Activated CD4-positive, alpha-beta memory T cell treated with anti-CD3 and anti-CD28 coated beads for 36 hours (primary cell): ENCODE measurements around the gene MALRD1. TPM values are rescaled to one million over a fixed set of nuclear protein-coding genes. Genes with fewer than 3 reads are reported as not detected.

Experiments used
- CTCF ChIA-PET: fragments of 350-600 bp; sonication (Branson Sonifier 250); formaldehyde crosslinking; loops from one replicate; lab custom pipeline; 2021; ENCODE audit warnings: antibody characterized with exemption, inconsistent platforms; lab: Charles Lee
- POLR2A ChIA-PET: fragments of 350-600 bp; sonication (Branson Sonifier 250); formaldehyde crosslinking; loops from one replicate; lab custom pipeline; 2021; ENCODE audit warnings: antibody characterized with exemption; lab: Charles Lee
- DNase-seq: peaks from one replicate; pipeline ENCODE4 v3.0.0-alpha.2; 2020
- H3K27ac Mint-ChIP-seq: one replicate; pipeline ENCODE4 v1.8.0; 2021; ENCODE audit warnings: mixed read lengths
- H3K27me3 Mint-ChIP-seq: one replicate; pipeline ENCODE4 v1.8.0; 2021; ENCODE audit warnings: mixed read lengths
- H3K36me3 Mint-ChIP-seq: one replicate; pipeline ENCODE4 v1.8.0; 2021; ENCODE audit warnings: mixed read lengths
- H3K4me1 Mint-ChIP-seq: one replicate; pipeline ENCODE4 v1.8.0; 2021; ENCODE audit warnings: low read depth, mixed read lengths
- H3K4me3 Mint-ChIP-seq: one replicate; pipeline ENCODE4 v1.8.0; 2021; ENCODE audit warnings: mild to moderate bottlenecking, mixed read lengths
- H3K9me3 Mint-ChIP-seq: one replicate; pipeline ENCODE4 v1.8.0; 2021; ENCODE audit warnings: mixed read lengths
- intact Hi-C: fragments of 100-400 bp; cut with micrococcal nuclease; formaldehyde crosslinking; loops from one replicate; pipeline ENCODE4 v1.15.1; 2023
- total RNA-seq, 2 experiments: library from RNA; stranded (reverse); gene quantifications; one replicate each; pipeline ENCODE4 v1.2.3, GENCODE V29; 2021

MALRD1 gene
- total RNA-seq, 2 experiments from 2014 or later: not detected

GRCh38 chr10:19184891-19185290 is 136.3 kb downstream of the MALRD1 start:
- no peak for DNase-seq
- Mint-ChIP-seq H3K27me3 (no peaks in the 10 kb centered on the region), H3K36me3 (no peaks in the 10 kb centered on the region), H3K4me3 (no peak overlapping the region), H3K27ac (no peak overlapping the region), H3K4me1 (no peaks in the 10 kb centered on the region), H3K9me3 (peaks cover 13% of the 10 kb centered on the region)
- POLR2A ChIA-PET: no interaction called here
- intact Hi-C loops: no loop called here
- CTCF ChIA-PET: no interaction called here

- ChIA-PET CTCF (no interaction called here), POLR2A (no interaction called here)
- Mint-ChIP-seq H3K9me3 (peaks cover 5% of the 10 kb centered on the region), H3K36me3 (no peaks in the 10 kb centered on the region), H3K4me3 (no peak overlapping the region), H3K27ac (no peak overlapping the region), H3K4me1 (no peaks in the 10 kb centered on the region), H3K27me3 (no peaks in the 10 kb centered on the region)
- DNase-seq: no peak
- intact Hi-C loops: no loop called here
Measured at GRCh38 chr10:19194866-19195265, 146.3 kb downstream of the MALRD1 start.

GRCh38 chr10:19195698-19196097 is 147.1 kb downstream of the MALRD1 start:
- Mint-ChIP-seq H3K36me3 (no peaks in the 10 kb centered on the region), H3K27ac (no peak overlapping the region), H3K9me3 (peaks cover 2% of the 10 kb centered on the region), H3K4me3 (no peak overlapping the region), H3K27me3 (no peaks in the 10 kb centered on the region), H3K4me1 (no peaks in the 10 kb centered on the region)
- CTCF ChIA-PET: no interaction called here
- intact Hi-C loops: no loop called here
- POLR2A ChIA-PET: no interaction called here
- no peak for DNase-seq

DNA sequence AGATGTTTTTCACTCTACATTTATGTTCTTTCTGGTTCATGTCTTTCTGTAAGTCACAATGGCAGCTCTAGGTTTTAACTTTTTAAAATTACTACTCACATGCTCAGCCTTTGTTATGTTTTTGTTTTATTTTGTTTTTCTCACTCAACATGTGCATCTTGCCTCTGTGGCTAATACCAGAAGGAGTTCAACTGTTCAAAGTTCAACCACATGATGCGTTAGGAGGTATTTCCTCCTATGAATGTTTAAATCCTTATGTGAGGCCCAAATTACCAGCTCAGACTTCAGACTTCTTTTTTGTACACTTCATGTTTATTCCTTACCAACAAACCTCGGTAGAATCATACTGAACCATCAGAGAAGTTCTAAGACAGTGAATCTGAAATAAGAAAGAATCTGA is 151.6 kb downstream of the MALRD1 start:
- no peaks in the 10 kb centered on the region for H3K4me1 Mint-ChIP-seq
- no peak overlapping the region for H3K27ac Mint-ChIP-seq
- H3K36me3 Mint-ChIP-seq: no peaks in the 10 kb centered on the region
- no peaks in the 10 kb centered on the region for H3K9me3 Mint-ChIP-seq
- H3K4me3 Mint-ChIP-seq: no peak overlapping the region
- POLR2A ChIA-PET: no interaction called here
- CTCF ChIA-PET: no interaction called here
- intact Hi-C loops: no loop called here
- DNase-seq: no peak
- H3K27me3 Mint-ChIP-seq: no peaks in the 10 kb centered on the region

DNA sequence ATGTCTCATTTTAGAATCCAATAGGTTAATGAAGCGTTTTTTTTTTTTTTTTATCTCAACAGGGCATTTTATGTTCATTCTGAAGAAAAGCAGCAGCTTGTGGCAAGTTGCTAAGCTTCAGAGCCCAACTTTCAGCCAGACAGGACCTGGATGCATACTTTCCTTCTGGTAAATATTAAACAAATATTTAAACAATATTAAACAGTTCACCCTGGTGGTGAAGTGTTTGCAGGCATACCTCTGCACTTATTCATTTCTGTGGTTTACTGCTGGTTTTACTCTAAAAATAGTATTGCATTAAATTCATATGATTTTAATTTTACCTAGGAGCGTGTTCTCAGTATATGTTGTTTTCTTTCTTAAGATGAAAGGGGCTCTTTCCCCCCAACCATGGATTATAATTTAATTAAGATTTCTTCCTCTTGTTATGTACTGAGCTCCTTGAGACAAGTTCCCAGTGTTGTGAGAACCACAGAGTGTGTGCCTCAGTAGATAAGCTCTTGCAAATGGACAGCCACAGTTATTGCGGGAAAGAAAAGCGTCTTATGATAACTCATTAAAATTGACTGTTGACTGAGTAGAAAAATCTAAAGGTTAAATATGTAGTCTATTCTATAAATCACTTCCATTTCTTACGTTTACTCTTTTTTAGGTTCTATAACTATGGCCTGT is 155.8 kb downstream of the MALRD1 start:
- ChIA-PET CTCF (no interaction called here), POLR2A (no interaction called here)
- Mint-ChIP-seq H3K4me1 (no peaks in the 10 kb centered on the region), H3K27ac (no peak overlapping the region), H3K27me3 (no peaks in the 10 kb centered on the region), H3K4me3 (no peak overlapping the region), H3K36me3 (no peaks in the 10 kb centered on the region), H3K9me3 (peaks cover 6% of the 10 kb centered on the region)
- intact Hi-C loops: no loop called here
- DNase-seq: no peak

DNA sequence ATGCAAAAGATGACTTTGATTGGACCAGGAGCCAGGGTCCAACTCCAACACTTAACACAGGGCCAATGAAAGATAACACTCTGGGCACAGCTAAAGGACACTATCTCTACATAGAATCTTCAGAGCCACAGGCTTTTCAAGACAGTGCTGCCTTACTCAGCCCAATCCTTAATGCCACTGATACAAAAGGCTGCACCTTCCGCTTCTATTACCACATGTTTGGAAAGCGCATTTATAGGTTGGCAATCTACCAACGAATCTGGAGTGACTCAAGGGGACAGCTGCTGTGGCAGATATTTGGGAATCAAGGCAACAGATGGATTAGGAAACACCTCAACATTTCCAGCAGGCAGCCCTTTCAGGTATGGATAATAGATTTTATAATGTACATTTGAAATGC is 160.7 kb downstream of the MALRD1 start:
- POLR2A ChIA-PET: no interaction called here
- Mint-ChIP-seq H3K27ac (no peak overlapping the region), H3K36me3 (no peaks in the 10 kb centered on the region), H3K4me1 (no peaks in the 10 kb centered on the region), H3K9me3 (peaks cover 6% of the 10 kb centered on the region), H3K27me3 (no peaks in the 10 kb centered on the region), H3K4me3 (no peak overlapping the region)
- CTCF ChIA-PET: no interaction called here
- DNase-seq: no peak
- intact Hi-C loops: no loop called here

DNA sequence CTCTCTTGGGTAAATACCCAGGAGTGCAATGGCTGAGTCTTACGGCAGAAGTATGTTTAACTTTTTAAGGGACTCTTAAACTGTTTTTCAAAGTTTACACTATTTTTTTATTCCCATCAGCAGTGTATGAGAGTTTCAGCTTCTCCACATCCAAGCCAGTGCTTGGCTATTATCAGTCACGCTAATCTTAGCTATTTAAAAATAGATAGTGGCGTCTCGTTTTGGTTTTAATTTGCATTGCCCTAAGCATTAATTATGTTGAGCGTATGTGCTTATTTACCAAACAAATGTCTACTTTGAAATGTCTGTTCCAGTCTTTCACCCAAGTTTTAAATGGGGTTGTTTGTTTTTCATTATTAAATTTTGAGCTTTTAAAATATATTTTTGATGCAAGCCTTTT is 164.0 kb downstream of the MALRD1 start:
- H3K27me3 Mint-ChIP-seq: no peaks in the 10 kb centered on the region
- ChIA-PET POLR2A (no interaction called here), CTCF (no interaction called here)
- H3K4me1 Mint-ChIP-seq: no peaks in the 10 kb centered on the region
- H3K36me3 Mint-ChIP-seq: no peaks in the 10 kb centered on the region
- H3K9me3 Mint-ChIP-seq: peaks cover 16% of the 10 kb centered on the region
- H3K27ac Mint-ChIP-seq: no peak overlapping the region
- no peak for DNase-seq
- H3K4me3 Mint-ChIP-seq: no peak overlapping the region
- intact Hi-C loops: no loop called here

DNA sequence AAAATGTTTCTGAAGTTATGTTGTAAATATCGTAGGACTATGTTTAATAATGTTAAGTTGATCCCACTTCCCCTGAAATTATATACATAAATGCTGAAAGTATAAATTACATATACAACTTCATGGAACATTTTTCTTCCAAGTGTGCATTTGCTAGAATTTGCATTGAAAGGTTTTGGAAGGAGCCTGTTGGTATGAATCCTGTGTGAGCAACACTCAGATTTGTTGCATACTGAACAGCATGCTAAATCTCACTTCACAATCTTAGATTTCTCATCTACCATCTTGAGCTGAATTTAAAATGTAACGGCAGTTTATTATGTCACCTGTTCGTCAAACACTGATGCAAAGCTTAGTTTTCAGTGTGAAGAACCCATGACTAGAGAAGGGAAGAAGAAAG is 172.6 kb downstream of the MALRD1 start:
- intact Hi-C loops: no loop called here
- Mint-ChIP-seq H3K9me3 (peaks cover 26% of the 10 kb centered on the region), H3K36me3 (no peaks in the 10 kb centered on the region), H3K4me1 (no peaks in the 10 kb centered on the region), H3K27ac (no peak overlapping the region), H3K4me3 (no peak overlapping the region), H3K27me3 (no peaks in the 10 kb centered on the region)
- CTCF ChIA-PET: no interaction called here
- POLR2A ChIA-PET: no interaction called here
- DNase-seq: no peak

DNA sequence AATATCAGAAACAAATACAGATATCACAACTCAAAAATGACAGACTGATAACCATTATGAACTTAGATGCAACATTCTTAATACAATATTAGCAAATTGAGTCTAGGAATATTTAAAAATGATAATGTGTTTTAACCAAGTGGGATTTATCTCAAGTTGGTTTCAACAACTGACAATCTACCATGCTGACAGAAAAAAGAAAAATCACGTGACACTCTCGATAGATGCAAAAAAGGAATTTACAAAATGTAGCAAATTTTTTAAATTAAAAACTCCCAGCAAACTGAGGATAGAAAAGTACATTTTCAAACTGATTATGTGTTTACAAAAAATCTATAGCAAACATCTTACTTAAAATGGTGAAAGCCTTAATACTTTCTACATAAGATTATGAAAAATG is 177.4 kb downstream of the MALRD1 start:
- POLR2A ChIA-PET: no interaction called here

GRCh38 chr10:19231034-19231433 is 182.4 kb downstream of the MALRD1 start:
- intact Hi-C loops: no loop called here
- DNase-seq: no peak
- H3K27ac Mint-ChIP-seq: no peak overlapping the region
- no peak overlapping the region for H3K4me3 Mint-ChIP-seq
- peaks cover 11% of the 10 kb centered on the region for H3K9me3 Mint-ChIP-seq
- no peaks in the 10 kb centered on the region for H3K4me1 Mint-ChIP-seq
- no peaks in the 10 kb centered on the region for H3K36me3 Mint-ChIP-seq
- ChIA-PET POLR2A (no interaction called here), CTCF (no interaction called here)
- H3K27me3 Mint-ChIP-seq: no peaks in the 10 kb centered on the region

More for the DNA sequence above, 177.4 kb downstream of the MALRD1 start:
- no peaks in the 10 kb centered on the region for H3K27me3 Mint-ChIP-seq
- no peak for DNase-seq
- H3K27ac Mint-ChIP-seq: no peak overlapping the region
- H3K4me3 Mint-ChIP-seq: no peak overlapping the region
- intact Hi-C loops: no loop called here
- CTCF ChIA-PET: no interaction called here
- H3K9me3 Mint-ChIP-seq: peaks cover 26% of the 10 kb centered on the region
- H3K4me1 Mint-ChIP-seq: no peaks in the 10 kb centered on the region
- H3K36me3 Mint-ChIP-seq: no peaks in the 10 kb centered on the region

DNA sequence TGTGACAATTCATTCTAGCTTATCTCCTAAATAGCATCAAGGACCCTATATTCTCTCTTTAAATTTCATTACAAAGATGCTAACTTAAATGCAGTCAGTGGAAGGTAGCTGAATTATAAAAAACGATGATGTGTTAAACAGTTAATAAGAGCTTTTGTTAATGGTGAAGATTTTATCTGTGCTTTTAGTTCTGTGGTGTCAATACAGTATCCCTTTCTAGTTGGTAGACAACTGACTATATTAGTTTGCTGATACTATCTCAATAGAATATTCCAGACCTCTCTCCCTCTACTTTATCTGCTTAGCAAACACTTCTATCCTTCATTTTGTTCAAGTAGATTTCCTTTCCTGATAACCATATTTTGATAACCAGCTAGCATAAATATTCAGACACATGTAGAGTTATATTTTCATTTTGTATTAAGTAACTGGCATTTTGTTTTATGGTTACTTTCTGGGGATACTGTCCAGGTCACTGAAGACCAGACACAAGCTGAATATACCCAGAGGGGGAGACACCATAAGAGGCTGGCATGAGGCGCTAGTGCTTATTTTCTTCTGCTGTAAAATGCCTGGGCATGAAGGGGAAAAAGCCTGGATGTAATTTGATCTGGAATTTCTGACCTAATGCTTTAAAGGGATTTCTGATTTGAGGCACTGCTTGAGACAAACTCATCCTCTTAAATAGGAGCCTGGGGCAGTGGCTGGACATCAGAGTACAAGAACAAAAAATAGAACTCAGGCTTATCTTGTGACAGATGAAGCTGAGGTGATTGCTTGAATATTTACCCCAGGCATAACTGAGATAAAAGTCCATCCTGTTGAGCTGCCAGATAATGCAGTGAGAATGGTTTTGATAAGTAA is 197.5 kb downstream of the MALRD1 start:
- POLR2A ChIA-PET: no interaction called here
- CTCF ChIA-PET: no interaction called here
- Mint-ChIP-seq H3K4me3 (no peak overlapping the region), H3K27me3 (no peaks in the 10 kb centered on the region), H3K4me1 (no peaks in the 10 kb centered on the region), H3K27ac (no peak overlapping the region), H3K9me3 (peaks cover 4% of the 10 kb centered on the region), H3K36me3 (no peaks in the 10 kb centered on the region)
- intact Hi-C loops: no loop called here
- DNase-seq: no peak

DNA sequence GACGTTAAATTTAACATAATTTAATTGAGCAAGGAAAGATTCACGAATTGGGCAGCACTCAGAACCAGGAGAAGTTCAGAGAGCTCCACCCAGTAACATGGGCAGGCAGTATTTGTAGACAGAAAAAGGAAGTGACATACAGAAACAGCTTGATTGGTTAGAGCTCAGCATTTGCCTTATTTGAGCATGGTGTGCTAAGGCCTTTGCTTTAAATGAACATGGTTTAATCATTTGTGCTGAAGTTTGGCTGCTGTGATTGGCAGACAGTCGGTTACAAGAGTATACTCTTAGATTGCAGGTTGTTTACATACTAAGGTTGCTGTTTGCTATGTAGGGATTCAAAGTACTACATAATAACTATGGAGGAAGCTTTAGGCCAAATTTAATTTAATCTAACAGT is 199.2 kb downstream of the MALRD1 start:
- H3K36me3 Mint-ChIP-seq: no peaks in the 10 kb centered on the region
- H3K9me3 Mint-ChIP-seq: no peaks in the 10 kb centered on the region
- no peak overlapping the region for H3K4me3 Mint-ChIP-seq
- DNase-seq: no peak
- CTCF ChIA-PET: no interaction called here
- intact Hi-C loops: no loop called here
- POLR2A ChIA-PET: no interaction called here
- H3K27me3 Mint-ChIP-seq: no peaks in the 10 kb centered on the region
- no peak overlapping the region for H3K27ac Mint-ChIP-seq
- H3K4me1 Mint-ChIP-seq: no peaks in the 10 kb centered on the region

GRCh38 chr10:19250546-19250945 is 201.9 kb downstream of the MALRD1 start:
- Mint-ChIP-seq H3K36me3 (no peaks in the 10 kb centered on the region), H3K4me1 (no peaks in the 10 kb centered on the region), H3K27ac (no peak overlapping the region), H3K27me3 (no peaks in the 10 kb centered on the region), H3K9me3 (peaks cover 10% of the 10 kb centered on the region), H3K4me3 (no peak overlapping the region)
- no peak for DNase-seq
- intact Hi-C loops: no loop called here
- CTCF ChIA-PET: no interaction called here
- POLR2A ChIA-PET: no interaction called here
